MM.1S (cell line): Measurements from ENCODE around the gene RPS6KB1.
"Not testable (repeated sequence)": the region's sequence is repeated elsewhere in the genome, so short reads cannot be mapped to it uniquely, and the experiment has no call there.

Source experiments
- DNase-seq: peaks from one replicate; pipeline ENCODE4 v3.0.0-alpha.2; 2015
- H2AFZ ChIP-seq: fragments of 300-600 bp; sonication (generic); 2 replicates; pipeline ENCODE4 v1.6.0; 2016; ENCODE audit warnings: antibody characterized with exemption, low read length
- H3F3A ChIP-seq: fragments of 300-600 bp; sonication (generic); 2 replicates; pipeline ENCODE4 v1.6.1; 2016; ENCODE audit warnings: mild to moderate bottlenecking, antibody characterized with exemption, low read length, moderate library complexity, mixed read lengths; ENCODE audit not compliant: insufficient read depth
- H3K27ac ChIP-seq: fragments of 300-600 bp; sonication (generic); 2 replicates; pipeline ENCODE4 v1.5.1; 2016; ENCODE audit warnings: mild to moderate bottlenecking, low read length
- H3K27me3 ChIP-seq: fragments of 300-600 bp; sonication (generic); replicated peaks from 2 replicates; pipeline ENCODE4 v1.6.0; 2016; ENCODE audit warnings: low read length; ENCODE audit not compliant: insufficient read depth
- H3K36me3 ChIP-seq: fragments of 300-600 bp; sonication (generic); replicated peaks from 2 replicates; pipeline ENCODE4 v1.6.1; 2016; ENCODE audit warnings: mild to moderate bottlenecking, low read length, mixed read lengths; ENCODE audit not compliant: insufficient read depth
- H3K4me1 ChIP-seq: fragments of 300-600 bp; sonication (generic); 2 replicates; pipeline ENCODE4 v1.6.1; 2016; ENCODE audit warnings: low read length, mixed read lengths
- H3K4me2 ChIP-seq: fragments of 300-600 bp; sonication (generic); 2 replicates; pipeline ENCODE4 v1.6.0; 2016; ENCODE audit warnings: low read depth, low read length
- H3K4me3 ChIP-seq: fragments of 300-600 bp; sonication (generic); 2 replicates; pipeline ENCODE4 v1.5.1; 2016; ENCODE audit warnings: low read length, mixed read lengths
- H3K79me2 ChIP-seq: fragments of 300-600 bp; sonication (generic); 2 replicates; pipeline ENCODE4 v1.6.1; 2016; ENCODE audit warnings: mixed run types, low read length, mixed read lengths
- H3K9ac ChIP-seq: fragments of 300-600 bp; sonication (generic); 2 replicates; pipeline ENCODE4 v1.6.1; 2016; ENCODE audit warnings: low read length, mixed read lengths
- H3K9me2 ChIP-seq: fragments of 300-600 bp; sonication (generic); replicated peaks from 2 replicates; pipeline ENCODE4 v1.6.1; 2016; ENCODE audit warnings: mild to moderate bottlenecking, low read length, mixed read lengths; ENCODE audit not compliant: insufficient read depth
- H3K9me3 ChIP-seq: fragments of 300-600 bp; sonication (generic); replicated peaks from 2 replicates; pipeline ENCODE4 v1.6.1; 2016; ENCODE audit warnings: mild to moderate bottlenecking, low read length, mixed read lengths; ENCODE audit not compliant: insufficient read depth
- H4K20me1 ChIP-seq: fragments of 300-600 bp; sonication (generic); 2 replicates; pipeline ENCODE4 v1.6.1; 2016; ENCODE audit warnings: mild to moderate bottlenecking, low read length, moderate library complexity, mixed read lengths; ENCODE audit not compliant: insufficient read depth
- CTCF ChIP-seq: fragments of 300-600 bp; sonication (generic); IDR thresholded peaks from 2 replicates; pipeline ENCODE4 v1.5.1; 2016; ENCODE audit warnings: antibody characterized with exemption, low read length, mixed read lengths
- EZH2 ChIP-seq: fragments of 300-600 bp; sonication (generic); optimal IDR thresholded peaks from 2 replicates; pipeline ENCODE3; 2017; ENCODE audit warnings: low read depth, mild to moderate bottlenecking, antibody characterized with exemption, low read length, mixed read lengths
- EZH2phosphoT487 ChIP-seq: fragments of 300-600 bp; sonication (generic); IDR thresholded peaks from 2 replicates; pipeline ENCODE4 v1.6.1; 2018; ENCODE audit warnings: antibody characterized with exemption, low read length

The RPS6KB1 gene

GRCh38 chr17:59872351-59872750, 20.6 kb upstream of the RPS6KB1 start:
- H3K36me3 ChIP-seq = no peaks in the 10 kb centered on the region
- TF ChIP-seq CTCF (no peak), EZH2 (no peak), EZH2phosphoT487 (no peak)
- H3K4me2 ChIP-seq = no peak overlapping the region
- DNase-seq = no peak
- H2AFZ ChIP-seq = no peak overlapping the region
- H3K27me3 ChIP-seq = no peaks in the 10 kb centered on the region
- H3K9me3 ChIP-seq = no peaks in the 10 kb centered on the region
- no peaks in the 10 kb centered on the region for H3K9me2 ChIP-seq
- H3K9ac ChIP-seq = no peak overlapping the region
- no peak overlapping the region for H3K4me3 ChIP-seq
- no peaks in the 10 kb centered on the region for H3K4me1 ChIP-seq
- H3F3A ChIP-seq = no peaks in the 10 kb centered on the region
- no peaks in the 10 kb centered on the region for H3K79me2 ChIP-seq
- no peak overlapping the region for H3K27ac ChIP-seq
- H4K20me1 ChIP-seq = no peaks in the 10 kb centered on the region

- H3K9me3 ChIP-seq, H3K36me3 ChIP-seq, H3K27ac ChIP-seq, H3K9me2 ChIP-seq, H3K4me1 ChIP-seq, H3F3A ChIP-seq, H3K79me2 ChIP-seq, H3K9ac ChIP-seq, H3K4me2 ChIP-seq, H3K4me3 ChIP-seq, DNase-seq, H3K27me3 ChIP-seq, H2AFZ ChIP-seq, H4K20me1 ChIP-seq: not testable (repeated sequence)
Measured at GRCh38 chr17:59873414-59873813, 19.5 kb upstream of the RPS6KB1 start.

GRCh38 chr17:59874376-59874775, 18.5 kb upstream of the RPS6KB1 start:
- H3K36me3 ChIP-seq = no peaks in the 10 kb centered on the region
- no peak overlapping the region for H3K4me3 ChIP-seq
- no peak overlapping the region for H3K27ac ChIP-seq
- no peak for TF ChIP-seq EZH2
- TF ChIP-seq CTCF = no peak
- no peak for TF ChIP-seq EZH2phosphoT487
- no peaks in the 10 kb centered on the region for H3F3A ChIP-seq
- H3K27me3 ChIP-seq = no peaks in the 10 kb centered on the region
- H3K9me3 ChIP-seq = no peaks in the 10 kb centered on the region
- H3K9me2 ChIP-seq = no peaks in the 10 kb centered on the region
- no peaks in the 10 kb centered on the region for H3K4me1 ChIP-seq
- H2AFZ ChIP-seq = no peak overlapping the region
- no peaks in the 10 kb centered on the region for H4K20me1 ChIP-seq
- H3K4me2 ChIP-seq = no peak overlapping the region
- no peaks in the 10 kb centered on the region for H3K79me2 ChIP-seq
- H3K9ac ChIP-seq = no peak overlapping the region
- DNase-seq = no peak

- no peaks in the 10 kb centered on the region for H3F3A ChIP-seq
- H3K79me2 ChIP-seq = no peaks in the 10 kb centered on the region
- H3K4me2 ChIP-seq = no peak overlapping the region
- no peaks in the 10 kb centered on the region for H3K27me3 ChIP-seq
- no peaks in the 10 kb centered on the region for H3K4me1 ChIP-seq
- H3K9me3 ChIP-seq = no peaks in the 10 kb centered on the region
- H4K20me1 ChIP-seq = no peaks in the 10 kb centered on the region
- no peaks in the 10 kb centered on the region for H3K36me3 ChIP-seq
- no peak overlapping the region for H3K9ac ChIP-seq
- DNase-seq = no peak
- H2AFZ ChIP-seq = no peak overlapping the region
- H3K4me3 ChIP-seq = no peak overlapping the region
- H3K9me2 ChIP-seq = no peaks in the 10 kb centered on the region
- TF ChIP-seq EZH2 (no peak), EZH2phosphoT487 (no peak), CTCF (no peak)
- no peak overlapping the region for H3K27ac ChIP-seq
Measured at GRCh38 chr17:59876107-59876506, 16.8 kb upstream of the RPS6KB1 start.
